IMR-90 (cell line): ENCODE measurements around the gene IBA57.

Experiments used
- BHLHE40 ChIP-seq: fragments of 150-350 bp; IDR thresholded peaks from 2 replicates; pipeline ENCODE4 v1.6.1; 2016; ENCODE audit warnings: mild to moderate bottlenecking, low read depth, low read length
- CEBPB ChIP-seq: IDR thresholded peaks from 2 replicates; pipeline ENCODE4 v1.6.1; 2012; ENCODE audit warnings: low read depth, low read length, improper control_type of control experiment
- CTCF ChIP-seq: conservative IDR thresholded peaks from 2 replicates; pipeline ENCODE4 v1.5.1; 2012; ENCODE audit warnings: mild to moderate bottlenecking, low read depth, low read length, improper control_type of control experiment
- FOS ChIP-seq: fragments of 150-350 bp; IDR thresholded peaks from 2 replicates; pipeline ENCODE4 v1.6.1; 2016; ENCODE audit warnings: low read depth, low read length
- MAFK ChIP-seq: IDR thresholded peaks from 2 replicates; pipeline ENCODE4 v1.6.1; 2012; ENCODE audit warnings: low read depth, low read length, improper control_type of control experiment
- MXI1 ChIP-seq: IDR thresholded peaks from 2 replicates; pipeline ENCODE4 v1.6.1; 2012; ENCODE audit warnings: low read depth, mild to moderate bottlenecking, low read length, moderate library complexity, borderline replicate concordance
- POLR2A ChIP-seq: IDR thresholded peaks from 2 replicates; pipeline ENCODE4 v1.6.1; 2012; ENCODE audit warnings: mild to moderate bottlenecking, low read depth, low read length
- SMC3 ChIP-seq: fragments of 150-350 bp; IDR thresholded peaks from 2 replicates; pipeline ENCODE4 v1.6.1; 2016; ENCODE audit warnings: low read depth, mild to moderate bottlenecking, antibody characterized with exemption, low read length, moderate library complexity
- USF2 ChIP-seq: fragments of 150-350 bp; IDR thresholded peaks from 2 replicates; pipeline ENCODE4 v1.6.1; 2017; ENCODE audit warnings: mild to moderate bottlenecking, antibody characterized with exemption, low read length, low read depth

GRCh38 chr1:228139931-228140723 is 25.5 kb upstream of the IBA57 start, which contains the start of gene GUK1:
- TF ChIP-seq CTCF (0 out of 2 replicates have a peak, but pooled peaks have one; percentile 24), CEBPB (no peak), POLR2A (peak; percentile 97), MAFK (0 out of 2 replicates have a peak, but pooled peaks have one; percentile 1), USF2 (no peak), SMC3 (no peak), BHLHE40 (0 out of 2 replicates have a peak, but pooled peaks have one; percentile 2), FOS (peak; percentile 14; the same call in 1 of the 2 replicates), MXI1 (no peak)
